C4-2B (cell line): ENCODE data around the gene KIF2A.

Source experiments
- H3K27ac ChIP-seq: fragments of 450-650 bp; 2 replicates; pipeline ENCODE4 v1.5.1; 2017
- ZFX ChIP-seq: fragments of 450-650 bp; IDR thresholded peaks from 2 replicates; pipeline ENCODE4 v1.6.1; 2017
- TF ChIP-seq, protein P1 (sequence below): fragments of 450-650 bp; conservative IDR thresholded peaks from 2 replicates; pipeline ENCODE4 v1.5.1; 2017; ENCODE audit warnings: mild to moderate bottlenecking

Gene KIF2A

DNA sequence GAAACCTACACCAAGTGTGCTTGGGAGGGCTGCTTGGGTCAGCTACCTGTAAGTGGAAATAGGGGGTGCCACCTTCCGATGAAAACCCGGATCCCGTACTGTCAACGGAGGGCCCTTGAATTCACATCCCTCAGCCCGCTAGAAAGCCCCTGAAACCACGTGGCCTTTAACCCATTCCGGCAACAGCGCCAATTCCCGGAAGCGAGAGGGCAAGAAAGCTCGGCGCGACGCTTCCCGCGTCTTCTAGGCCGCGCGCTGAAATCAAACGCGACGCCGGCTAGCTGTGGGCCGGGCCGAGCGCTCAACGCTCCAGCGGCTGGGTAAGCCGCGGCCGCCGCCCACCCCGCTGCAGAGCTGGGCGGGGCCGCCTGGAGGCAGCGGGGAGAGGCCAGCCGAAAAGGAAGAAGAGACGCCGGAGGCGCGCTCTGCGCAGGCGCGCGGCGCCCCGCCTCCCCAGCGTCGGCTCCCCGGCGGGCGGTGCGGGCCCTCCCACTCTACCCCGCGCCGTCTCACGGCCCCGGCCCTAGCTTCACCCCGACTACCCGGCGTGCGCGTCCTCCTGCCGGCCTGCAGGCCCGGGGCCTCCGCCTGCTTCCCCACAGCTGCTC, at the start of gene KIF2A:
Gene KIF2A (plus strand): TSS at position 492 of the 608 bp plus-strand sequence. CDS start 267 bp downstream, outside the sequence.
- peak; percentile 71; the same call in 1 of the 2 replicates for TF ChIP-seq ZFX
- TF ChIP-seq, protein P1, sequence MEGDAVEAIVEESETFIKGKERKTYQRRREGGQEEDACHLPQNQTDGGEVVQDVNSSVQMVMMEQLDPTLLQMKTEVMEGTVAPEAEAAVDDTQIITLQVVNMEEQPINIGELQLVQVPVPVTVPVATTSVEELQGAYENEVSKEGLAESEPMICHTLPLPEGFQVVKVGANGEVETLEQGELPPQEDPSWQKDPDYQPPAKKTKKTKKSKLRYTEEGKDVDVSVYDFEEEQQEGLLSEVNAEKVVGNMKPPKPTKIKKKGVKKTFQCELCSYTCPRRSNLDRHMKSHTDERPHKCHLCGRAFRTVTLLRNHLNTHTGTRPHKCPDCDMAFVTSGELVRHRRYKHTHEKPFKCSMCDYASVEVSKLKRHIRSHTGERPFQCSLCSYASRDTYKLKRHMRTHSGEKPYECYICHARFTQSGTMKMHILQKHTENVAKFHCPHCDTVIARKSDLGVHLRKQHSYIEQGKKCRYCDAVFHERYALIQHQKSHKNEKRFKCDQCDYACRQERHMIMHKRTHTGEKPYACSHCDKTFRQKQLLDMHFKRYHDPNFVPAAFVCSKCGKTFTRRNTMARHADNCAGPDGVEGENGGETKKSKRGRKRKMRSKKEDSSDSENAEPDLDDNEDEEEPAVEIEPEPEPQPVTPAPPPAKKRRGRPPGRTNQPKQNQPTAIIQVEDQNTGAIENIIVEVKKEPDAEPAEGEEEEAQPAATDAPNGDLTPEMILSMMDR: no peak
- H3K27ac ChIP-seq: peak within 1 kb of the TSS; percentile 89

DNA sequence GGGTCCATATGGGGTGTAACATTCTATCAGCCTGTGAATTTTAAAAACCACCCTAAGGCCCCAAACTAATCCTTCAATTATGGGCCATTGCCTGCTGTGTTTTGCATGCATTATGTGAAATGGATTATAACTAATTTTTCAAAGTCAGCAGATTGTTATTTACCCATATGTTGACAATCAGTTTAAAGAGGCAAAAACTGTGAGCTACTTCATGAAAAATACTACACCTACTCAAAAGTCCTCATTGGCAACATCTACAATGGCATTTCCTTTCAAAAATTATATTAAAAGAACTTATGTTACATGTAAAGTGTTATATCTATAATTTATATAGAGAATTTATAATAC, 49.0 kb upstream of the KIF2A start:
- TF ChIP-seq, protein P1: no peak
- TF ChIP-seq ZFX: no peak
- no peak overlapping the region for H3K27ac ChIP-seq

DNA sequence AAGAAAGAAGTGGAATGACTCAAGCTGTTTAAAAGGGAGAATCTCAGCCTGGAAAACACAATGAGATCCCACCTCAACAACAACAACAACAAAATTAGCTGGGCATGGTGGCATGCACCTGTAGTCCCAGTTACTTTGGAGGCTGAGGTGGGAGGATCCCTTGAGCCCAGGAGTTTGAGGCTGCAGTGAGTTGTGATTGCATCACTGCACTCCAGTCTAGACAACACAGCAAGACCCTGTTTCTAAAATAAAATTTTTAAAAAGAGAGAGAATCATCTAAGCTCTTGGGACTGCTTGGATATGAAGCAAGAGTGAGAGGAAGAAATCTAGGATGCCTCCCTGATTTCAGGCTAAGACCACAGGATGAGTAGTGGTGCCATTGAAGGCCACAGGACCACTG, 47.4 kb upstream of the KIF2A start:
- TF ChIP-seq ZFX: no peak
- TF ChIP-seq, protein P1: no peak
- no peak overlapping the region for H3K27ac ChIP-seq

DNA sequence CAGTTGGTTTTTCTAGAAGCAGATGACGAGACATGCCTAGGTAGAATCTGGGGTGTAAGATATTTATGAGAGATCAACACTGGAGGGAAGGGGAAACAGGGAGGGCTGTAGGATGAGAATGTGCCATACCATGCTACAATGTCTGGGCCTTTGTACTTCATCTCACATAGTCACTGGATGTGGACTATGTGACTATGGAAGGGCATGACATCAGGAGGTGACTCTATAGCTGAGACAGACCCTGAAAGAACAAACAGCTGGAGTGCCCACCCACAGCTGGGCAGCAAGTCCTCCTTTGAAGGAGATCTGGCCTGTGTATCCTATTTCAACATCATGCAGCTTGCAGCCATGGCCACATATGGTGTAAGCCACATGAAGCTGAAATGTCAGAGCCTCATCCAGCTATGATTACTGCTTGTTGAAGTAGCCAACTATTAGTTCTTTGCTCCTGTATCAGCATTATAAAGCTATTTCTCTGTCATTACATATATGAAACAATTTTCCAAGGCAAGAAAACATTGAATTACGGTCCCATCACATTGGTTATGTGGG, 46.2 kb upstream of the KIF2A start:
- no peak overlapping the region for H3K27ac ChIP-seq
- TF ChIP-seq ZFX: no peak

DNA sequence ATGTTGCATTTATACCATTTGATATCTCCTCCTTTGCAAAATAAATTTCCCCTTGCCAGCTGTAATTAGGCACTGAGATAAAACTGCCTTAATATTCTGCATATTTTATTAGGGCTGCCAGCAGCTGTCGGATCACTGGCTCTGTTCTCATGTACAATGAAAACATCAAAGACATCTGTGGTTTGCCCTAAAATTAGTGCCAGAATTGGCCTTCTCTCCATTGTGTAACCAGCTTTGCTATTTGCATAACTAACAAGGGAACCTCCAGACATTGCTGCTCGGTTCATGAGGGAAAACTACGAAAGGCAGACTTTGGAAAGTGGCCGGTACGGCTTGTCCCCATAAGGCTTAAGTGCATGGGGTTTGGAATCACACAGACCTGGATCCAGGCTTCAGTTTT, 45.5 kb upstream of the KIF2A start:
- TF ChIP-seq, protein P1: no peak
- no peak for TF ChIP-seq ZFX
- no peak overlapping the region for H3K27ac ChIP-seq

DNA sequence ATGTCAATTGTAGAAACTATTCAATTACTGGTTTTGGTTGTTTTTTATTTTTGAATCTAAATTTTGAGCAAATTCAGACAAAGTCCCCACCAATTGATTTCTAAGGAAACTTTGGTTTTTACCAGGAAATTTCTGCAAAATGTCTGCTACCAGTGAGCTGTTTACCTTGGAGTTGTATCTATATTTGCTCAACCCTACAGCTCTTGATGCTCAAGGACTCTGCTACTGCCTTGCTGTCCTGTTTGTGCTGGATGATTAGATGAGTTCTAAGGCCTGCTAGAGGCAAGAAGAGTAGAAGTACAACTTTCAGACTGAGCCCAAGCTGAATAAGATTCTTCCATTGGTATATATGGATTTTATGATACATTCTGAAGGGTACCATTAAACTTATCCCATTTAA, 42.6 kb upstream of the KIF2A start:
- TF ChIP-seq, protein P1: no peak
- no peak for TF ChIP-seq ZFX
- no peak overlapping the region for H3K27ac ChIP-seq

DNA sequence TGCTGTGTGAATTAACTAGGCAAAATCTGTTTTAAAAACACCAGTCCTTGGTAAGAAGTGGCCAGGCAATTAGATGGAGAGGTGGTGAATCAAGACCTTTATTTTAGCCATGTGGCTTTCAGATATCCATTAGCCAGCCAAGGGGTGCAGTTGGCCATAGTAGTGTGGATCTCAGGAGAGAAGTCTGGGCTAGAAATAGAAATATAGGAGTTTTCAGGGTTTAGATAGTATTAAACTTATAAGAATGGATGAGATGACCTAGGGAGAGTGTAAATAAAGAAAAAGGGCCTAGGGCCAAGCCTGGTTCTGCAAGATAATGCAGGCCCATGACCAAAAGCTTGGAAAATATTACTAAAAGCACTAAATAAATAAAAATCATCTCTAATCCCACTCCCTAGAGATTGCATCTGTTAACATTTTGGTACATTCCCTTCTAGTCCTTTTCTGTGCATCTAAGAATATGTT, 40.3 kb upstream of the KIF2A start:
- TF ChIP-seq, protein P1: no peak
- TF ChIP-seq ZFX: no peak
- no peak overlapping the region for H3K27ac ChIP-seq

DNA sequence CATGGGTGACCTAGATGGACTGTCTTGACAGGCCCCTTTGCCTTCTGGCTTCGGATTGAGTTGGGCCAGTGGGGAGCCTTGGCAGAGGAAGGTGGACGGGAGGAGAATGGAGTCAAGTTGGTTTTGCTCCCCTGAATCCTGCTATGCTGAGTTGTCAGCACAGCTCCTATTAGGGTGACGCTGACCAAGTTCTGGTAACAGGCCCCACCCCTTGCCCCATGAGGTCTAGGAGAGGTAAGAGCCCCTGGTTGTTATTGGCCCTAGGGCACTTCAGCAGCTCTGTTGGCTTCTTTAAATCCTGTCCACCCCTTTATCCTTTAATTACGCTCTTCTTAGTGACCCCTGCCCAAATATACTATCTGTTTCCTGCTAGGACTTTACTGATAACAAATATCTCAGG, 39.4 kb upstream of the KIF2A start:
- TF ChIP-seq, protein P1: no peak
- TF ChIP-seq ZFX: no peak
- H3K27ac ChIP-seq: no peak overlapping the region
